NCI-H345 (cell line): ENCODE data around the gene ACO2.
"Not testable (repeated sequence)": the region's sequence is repeated elsewhere in the genome, so short reads cannot be mapped to it uniquely, and the experiment has no call there.

Experiments
- DNase-seq: peaks from one replicate; lab custom pipeline; 2025; lab: John Stamatoyannopoulos, UW

ACO2 gene

DNA sequence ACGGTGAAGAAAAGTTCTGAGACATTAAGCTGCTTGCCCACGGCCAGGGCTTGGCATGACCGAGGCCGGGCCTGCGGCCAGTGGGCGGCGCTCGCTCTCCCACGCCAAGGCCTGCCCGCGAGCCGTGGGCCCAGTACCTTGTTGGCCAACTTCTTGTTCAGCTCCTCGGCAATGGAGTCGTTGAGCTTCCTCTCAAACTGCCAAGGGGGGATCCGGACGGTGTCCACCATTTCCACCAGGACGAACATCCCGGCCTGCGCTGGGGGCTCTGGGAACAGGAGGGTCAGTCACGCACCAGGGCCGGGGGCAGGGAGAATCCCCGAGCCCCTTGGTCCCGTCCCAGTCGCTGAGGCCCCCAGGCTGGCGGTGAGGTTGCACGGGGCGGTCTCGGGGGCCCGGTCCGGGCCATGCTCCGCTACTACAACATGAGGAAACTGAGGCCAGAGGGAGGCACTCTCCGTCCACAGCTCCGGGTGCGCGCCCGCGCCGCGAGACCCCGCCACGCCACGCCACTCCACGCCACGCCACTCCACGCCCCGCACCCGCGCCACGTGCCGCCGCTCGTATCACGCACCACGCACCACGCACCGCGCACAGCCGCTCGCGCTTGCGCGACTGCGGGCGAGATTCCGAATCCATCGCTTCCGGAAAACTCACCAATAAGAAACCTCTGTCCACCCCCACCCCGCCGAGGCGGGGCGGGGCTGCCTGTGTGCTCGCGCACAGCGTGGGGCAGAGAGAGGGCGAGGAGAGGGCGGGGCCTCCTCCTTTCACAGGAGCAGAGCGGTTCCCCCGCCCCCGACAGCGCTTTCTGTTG is 75.1 kb downstream of the ACO2 start, which contains the start of gene POLR3H:
Gene POLR3H (minus strand): TSS at position 617 of the 817 bp plus-strand sequence. CDS start 369 bp downstream, at position 248.
- peak; percentile 96 for DNase-seq

DNA sequence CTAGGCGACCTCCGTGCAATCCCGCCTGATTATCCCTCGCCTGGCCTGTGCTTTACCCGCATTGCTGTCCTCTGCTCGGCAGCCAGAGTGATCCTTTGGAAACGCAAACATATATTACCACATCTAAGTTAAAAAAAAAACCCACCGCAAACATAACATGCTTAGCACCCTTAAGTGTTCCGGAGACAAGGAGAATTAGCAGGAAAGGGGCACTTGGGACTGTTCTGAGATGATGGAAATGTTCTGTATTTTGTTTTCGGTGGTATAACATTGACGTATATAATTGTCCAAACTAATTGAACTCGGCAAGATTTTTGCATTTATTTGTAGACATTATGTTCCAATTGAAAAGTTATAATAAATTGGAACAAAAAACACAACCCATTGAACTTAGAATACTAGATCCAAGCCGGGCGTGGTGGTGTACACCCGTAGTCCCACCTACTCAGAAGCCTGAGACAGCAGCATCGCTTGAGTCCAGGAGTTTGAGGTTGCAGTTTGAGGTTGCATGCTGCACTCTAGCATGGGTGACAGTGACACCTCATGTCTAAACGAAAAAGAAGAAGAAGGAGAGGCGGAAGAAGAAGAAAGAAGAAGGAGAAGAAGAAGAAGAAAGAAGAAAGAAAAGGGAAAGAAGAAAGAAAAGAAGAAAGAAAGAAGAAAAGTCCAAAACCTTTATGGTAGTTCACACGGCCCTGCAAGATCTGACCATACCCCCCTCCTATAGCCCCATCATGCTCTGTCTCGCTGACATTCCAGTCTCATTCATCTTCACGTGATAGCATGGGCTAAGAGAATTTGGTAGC is 76.0 kb downstream of the ACO2 start:
- peak; percentile 7 for DNase-seq

GRCh38 chr22:41548830-41549211 is 79.9 kb downstream of the ACO2 start:
- no peak for DNase-seq

- DNase-seq = no peak
Measured at GRCh38 chr22:41550952-41551491, 82.1 kb downstream of the ACO2 start.

DNA sequence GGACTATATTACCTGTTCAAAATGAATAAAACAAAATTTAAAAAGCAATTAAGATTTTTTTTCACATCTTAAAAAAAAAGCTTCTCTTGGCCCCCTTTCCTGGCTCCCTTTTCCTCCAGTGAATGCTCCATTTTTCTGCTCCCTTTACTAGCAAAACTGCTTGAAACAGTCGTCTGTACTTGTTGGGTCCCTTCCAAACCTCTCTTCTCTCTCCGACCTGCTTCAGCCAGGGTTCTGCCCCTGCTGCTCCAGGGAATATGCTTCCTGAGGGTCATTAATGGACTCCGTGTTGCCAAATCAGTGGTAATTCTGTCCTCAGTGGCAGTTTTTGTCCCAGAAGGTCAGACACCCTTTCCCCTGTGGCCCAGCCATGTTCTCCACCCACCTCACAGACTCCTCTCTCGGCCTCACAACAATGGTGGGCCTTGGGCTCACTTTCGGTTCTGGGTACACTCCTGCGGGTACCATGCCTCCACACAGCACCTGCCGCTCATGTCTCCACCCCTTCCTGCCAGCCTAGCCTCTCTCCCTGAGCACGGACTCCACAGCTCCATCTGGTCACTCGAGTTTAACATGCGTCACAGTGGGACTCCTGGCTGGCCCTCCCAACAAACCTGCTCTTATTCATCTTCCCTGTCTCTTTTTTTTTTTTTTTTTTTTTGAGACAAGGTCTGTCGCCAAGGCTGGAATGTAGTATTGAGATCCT is 83.1 kb downstream of the ACO2 start:
- DNase-seq = no peak

- peak; percentile 17 for DNase-seq
Measured at GRCh38 chr22:41555325-41555982, 86.5 kb downstream of the ACO2 start.

DNA sequence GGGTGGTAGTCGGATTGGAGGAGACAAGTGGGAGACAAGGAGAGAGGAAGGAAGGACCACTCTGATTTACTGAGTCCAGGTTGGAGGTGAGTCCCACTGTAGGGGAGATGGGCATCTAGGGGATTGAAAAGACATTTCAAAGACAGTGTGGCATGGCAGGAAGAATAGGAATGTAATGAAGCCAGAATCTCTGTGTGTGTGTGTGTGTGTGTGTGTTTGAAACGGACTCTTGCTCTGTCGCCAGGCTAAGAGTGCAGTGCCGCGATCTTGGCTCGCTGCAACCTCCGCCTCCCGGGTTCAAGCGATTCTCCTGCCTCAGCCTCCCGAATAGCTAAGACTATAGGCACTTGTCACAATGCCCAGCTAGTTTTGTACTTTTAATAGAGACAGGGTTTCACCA is 87.6 kb downstream of the ACO2 start:
- DNase-seq = no peak

GRCh38 chr22:41557401-41558240 is 88.7 kb downstream of the ACO2 start:
- peak; percentile 61 for DNase-seq

GRCh38 chr22:41558241-41558630 is 89.3 kb downstream of the ACO2 start:
- not testable (repeated sequence) for DNase-seq

- DNase-seq = no peak
Measured at GRCh38 chr22:41560095-41560471, 91.2 kb downstream of the ACO2 start.

GRCh38 chr22:41561335-41561734 is 92.4 kb downstream of the ACO2 start:
- no peak for DNase-seq

DNA sequence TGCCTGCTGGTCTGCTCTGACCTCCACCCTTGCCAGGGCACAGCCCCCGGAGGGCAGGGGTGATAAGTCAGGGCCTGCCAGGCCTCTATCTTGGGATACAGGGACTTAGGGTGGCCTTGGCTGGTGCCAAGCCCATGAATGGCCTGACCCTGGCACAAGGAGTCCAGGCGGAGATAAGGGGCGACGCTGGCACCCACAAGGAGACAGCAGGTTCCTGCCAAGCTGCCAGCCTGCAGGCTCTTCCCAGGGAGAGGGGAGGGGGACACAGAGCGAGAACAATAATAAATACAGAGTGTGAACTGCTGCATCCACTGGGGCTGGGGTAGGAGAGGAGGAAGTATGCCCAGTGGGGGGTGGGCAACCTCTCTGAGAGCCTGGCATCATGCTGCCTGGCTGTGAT is 92.9 kb downstream of the ACO2 start:
- no peak for DNase-seq

- DNase-seq = no peak
Measured at GRCh38 chr22:41562461-41562860, 93.5 kb downstream of the ACO2 start.

- DNase-seq = no peak
Measured at GRCh38 chr22:41563051-41563711, 94.3 kb downstream of the ACO2 start.

DNA sequence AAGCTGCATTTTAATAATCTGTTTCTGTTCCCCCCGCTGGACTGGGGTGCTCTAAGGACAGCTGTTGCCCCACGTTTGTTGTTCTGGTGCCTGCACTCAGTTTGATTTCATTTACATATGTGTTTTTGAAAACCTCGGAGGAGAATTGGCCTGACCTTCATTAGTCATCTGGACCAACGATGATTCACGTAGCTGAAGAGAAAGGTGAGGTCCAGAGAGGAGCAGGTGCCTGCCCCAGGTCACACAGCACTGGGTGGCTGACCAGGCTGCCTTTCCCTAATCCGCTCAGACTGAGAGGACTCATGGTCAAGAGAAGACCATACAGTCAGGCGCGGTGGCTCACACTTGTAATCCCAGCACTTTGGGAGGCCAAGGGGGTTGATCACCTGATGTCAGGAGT is 95.6 kb downstream of the ACO2 start:
- no peak for DNase-seq

GRCh38 chr22:41565403-41566054 is 96.6 kb downstream of the ACO2 start:
- no peak for DNase-seq

DNA sequence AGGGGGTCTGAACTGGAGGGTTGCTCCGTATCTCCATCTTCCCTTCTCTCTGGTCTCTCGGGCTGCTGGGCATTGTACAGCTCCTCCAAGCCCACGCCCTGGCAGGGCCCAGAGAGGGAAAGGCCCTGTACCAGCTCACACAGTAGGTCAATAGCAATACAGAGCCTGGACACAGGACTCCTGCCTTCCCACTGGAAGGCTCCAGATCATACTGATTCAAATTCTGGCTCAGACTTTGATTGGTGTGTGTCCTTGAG is 98.5 kb downstream of the ACO2 start:
- no peak for DNase-seq

GRCh38 chr22:41568811-41569210 is 99.9 kb downstream of the ACO2 start:
- DNase-seq = peak; percentile 21

GRCh38 chr22:41570221-41570620 is 101.3 kb downstream of the ACO2 start:
- DNase-seq = no peak

DNA sequence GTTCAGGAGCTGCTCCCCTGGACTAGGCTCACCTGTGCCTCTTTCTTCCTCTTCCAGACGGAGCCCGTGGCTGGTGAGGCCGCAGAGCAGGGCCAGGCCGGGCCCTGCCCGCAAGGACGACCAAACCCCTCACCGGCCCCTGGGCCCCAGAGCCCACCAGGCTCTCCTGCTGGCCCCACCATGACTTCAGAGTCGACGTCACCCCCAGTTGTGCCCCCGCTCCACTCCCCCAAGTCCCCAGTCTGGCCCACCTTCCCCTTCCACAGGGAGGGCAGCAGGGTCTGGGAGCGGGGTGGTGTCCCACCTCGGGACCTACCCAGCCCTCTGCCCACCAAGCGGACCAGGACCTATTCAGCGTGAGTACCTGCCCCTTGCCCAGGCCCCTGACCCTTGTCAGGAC is 102.9 kb downstream of the ACO2 start:
- DNase-seq = no peak
